Measurements from ENCODE around the gene CRP. TPM values are rescaled to one million over a fixed set of nuclear protein-coding genes. Genes with fewer than 3 reads are reported as not detected.

Gene CRP
- total RNA-seq, 1 donor from 2014 or later: not detected

DNA sequence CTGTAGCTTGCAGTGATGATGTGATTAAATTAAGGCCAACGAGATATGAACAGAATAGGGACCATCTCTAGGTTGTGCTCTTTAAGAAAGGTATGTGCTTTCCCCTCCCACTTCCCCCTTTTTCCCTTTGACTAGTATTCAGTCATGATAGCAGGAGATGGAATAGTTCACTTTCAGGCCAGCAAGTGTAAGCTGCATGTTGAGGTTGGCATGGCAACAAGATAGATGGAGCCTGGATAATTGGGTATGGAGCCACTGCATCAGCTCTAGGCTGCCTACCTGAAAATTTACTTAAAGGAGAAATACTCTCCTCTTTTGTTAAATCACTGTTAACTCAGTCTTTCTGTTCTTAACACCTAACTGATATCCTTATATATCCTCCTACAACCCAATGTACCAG, 1.5 kb upstream of the CRP start:
- Mint-ChIP-seq H3K27me3 (ENCODE audit: unreplicated experiment) (peaks cover 4% of the 10 kb centered on the region), H3K9me3 (ENCODE audit: unreplicated experiment) (peaks cover 12% of the 10 kb centered on the region), H3K4me3 (ENCODE audit: unreplicated experiment) (no peak overlapping the region), H3K27ac (ENCODE audit: unreplicated experiment) (no peak overlapping the region), H3K4me1 (ENCODE audit: unreplicated experiment) (no peaks in the 10 kb centered on the region), H3K36me3 (ENCODE audit: low read depth, unreplicated experiment) (peaks cover 3% of the 10 kb centered on the region)
- TF ChIP-seq, protein P1, sequence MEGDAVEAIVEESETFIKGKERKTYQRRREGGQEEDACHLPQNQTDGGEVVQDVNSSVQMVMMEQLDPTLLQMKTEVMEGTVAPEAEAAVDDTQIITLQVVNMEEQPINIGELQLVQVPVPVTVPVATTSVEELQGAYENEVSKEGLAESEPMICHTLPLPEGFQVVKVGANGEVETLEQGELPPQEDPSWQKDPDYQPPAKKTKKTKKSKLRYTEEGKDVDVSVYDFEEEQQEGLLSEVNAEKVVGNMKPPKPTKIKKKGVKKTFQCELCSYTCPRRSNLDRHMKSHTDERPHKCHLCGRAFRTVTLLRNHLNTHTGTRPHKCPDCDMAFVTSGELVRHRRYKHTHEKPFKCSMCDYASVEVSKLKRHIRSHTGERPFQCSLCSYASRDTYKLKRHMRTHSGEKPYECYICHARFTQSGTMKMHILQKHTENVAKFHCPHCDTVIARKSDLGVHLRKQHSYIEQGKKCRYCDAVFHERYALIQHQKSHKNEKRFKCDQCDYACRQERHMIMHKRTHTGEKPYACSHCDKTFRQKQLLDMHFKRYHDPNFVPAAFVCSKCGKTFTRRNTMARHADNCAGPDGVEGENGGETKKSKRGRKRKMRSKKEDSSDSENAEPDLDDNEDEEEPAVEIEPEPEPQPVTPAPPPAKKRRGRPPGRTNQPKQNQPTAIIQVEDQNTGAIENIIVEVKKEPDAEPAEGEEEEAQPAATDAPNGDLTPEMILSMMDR (IDR thresholded peaks at IDR 0.05; ENCODE audit: unreplicated experiment): no peak
- DNase-seq (ENCODE audit: low spot score): no peak

DNA sequence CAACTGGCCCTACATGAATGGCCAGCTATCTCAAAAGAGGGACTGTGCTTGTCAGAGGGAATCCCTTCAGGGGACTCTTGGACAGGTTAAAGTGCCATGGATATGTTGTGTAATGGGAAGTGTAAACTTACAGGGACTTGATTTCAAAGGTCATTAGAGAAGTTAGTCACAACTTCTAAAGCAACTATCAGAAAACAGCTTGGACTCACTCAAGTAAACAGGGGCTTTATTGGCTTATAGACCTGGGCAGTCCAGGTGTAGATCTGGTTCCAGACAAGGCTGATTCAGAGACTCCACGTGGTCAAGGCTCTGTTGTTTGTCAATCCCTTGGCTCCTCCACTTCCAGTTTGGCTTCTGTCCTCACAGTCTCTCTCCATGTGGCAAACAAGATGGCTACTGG, 2.3 kb downstream of the CRP start:
- no peak for DNase-seq (ENCODE audit: low spot score)
- Mint-ChIP-seq H3K9me3 (ENCODE audit: unreplicated experiment) (no peaks in the 10 kb centered on the region), H3K27ac (ENCODE audit: unreplicated experiment) (no peak overlapping the region), H3K4me1 (ENCODE audit: unreplicated experiment) (no peaks in the 10 kb centered on the region), H3K27me3 (ENCODE audit: unreplicated experiment) (peaks cover 2% of the 10 kb centered on the region), H3K4me3 (ENCODE audit: unreplicated experiment) (no peak overlapping the region), H3K36me3 (ENCODE audit: low read depth, unreplicated experiment) (no peaks in the 10 kb centered on the region)
- TF ChIP-seq, protein P1 (IDR thresholded peaks at IDR 0.05; ENCODE audit: unreplicated experiment): no peak

DNA sequence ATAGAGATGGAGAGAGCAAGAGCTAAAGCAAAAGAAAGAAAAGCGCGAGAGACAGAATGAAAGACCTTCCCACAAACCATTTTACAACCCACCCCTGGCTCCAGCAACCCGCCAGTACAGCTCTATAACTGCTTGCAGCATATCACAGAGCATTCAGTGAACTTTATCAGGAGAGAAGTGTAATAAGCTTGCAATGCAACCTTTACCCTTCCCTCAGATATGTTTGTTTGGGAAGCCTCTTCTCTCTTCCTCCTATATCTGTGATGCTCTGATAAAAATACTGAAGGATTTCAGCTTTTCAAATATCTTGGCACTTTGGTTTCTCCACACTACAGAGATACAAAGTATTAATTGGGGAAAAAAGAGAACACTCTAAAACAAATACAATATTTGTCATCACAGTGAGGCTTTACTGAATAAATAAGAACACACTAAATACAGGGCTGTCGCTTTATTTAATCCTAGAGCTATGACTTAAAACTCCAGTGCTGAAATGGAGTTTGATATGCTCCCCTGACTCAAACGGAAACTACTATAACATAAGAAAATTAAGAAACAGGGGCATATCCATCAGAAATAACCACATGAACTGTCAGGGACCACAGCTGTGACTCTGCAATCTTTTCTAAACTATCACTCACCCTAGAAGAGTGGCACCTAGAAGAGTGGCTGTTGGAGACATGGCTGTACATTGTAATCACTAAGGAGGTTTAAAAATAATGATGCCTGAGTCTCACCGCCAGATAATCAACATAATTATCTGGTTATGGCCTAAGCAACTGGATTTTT, 6.7 kb downstream of the CRP start:
- no peaks in the 10 kb centered on the region for H3K27me3 Mint-ChIP-seq (ENCODE audit: unreplicated experiment)
- H3K27ac Mint-ChIP-seq (ENCODE audit: unreplicated experiment): no peak overlapping the region
- no peak overlapping the region for H3K4me3 Mint-ChIP-seq (ENCODE audit: unreplicated experiment)
- H3K36me3 Mint-ChIP-seq (ENCODE audit: low read depth, unreplicated experiment): no peaks in the 10 kb centered on the region
- DNase-seq (ENCODE audit: low spot score): no peak
- H3K4me1 Mint-ChIP-seq (ENCODE audit: unreplicated experiment): peaks cover 5% of the 10 kb centered on the region
- TF ChIP-seq, protein P1 (IDR thresholded peaks at IDR 0.05; ENCODE audit: unreplicated experiment): no peak
- H3K9me3 Mint-ChIP-seq (ENCODE audit: unreplicated experiment): no peaks in the 10 kb centered on the region

DNA sequence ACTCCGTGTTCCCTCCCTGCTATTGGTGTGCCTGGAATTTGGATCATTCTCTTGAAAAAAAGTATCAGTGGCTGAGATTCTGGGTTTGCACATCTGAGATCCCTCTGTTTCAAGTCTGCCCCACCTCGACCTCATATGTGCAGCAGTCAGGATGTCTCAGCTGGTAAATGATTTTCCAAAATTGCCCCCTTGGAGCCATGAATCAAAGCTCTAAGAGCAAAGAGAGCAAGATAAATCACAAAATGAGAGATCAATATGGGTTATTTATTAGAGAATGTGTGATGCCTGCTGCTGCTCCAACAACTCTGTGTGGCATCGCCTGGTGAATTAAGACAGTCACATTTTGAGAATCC, 8.5 kb downstream of the CRP start:
- Mint-ChIP-seq H3K27me3 (ENCODE audit: unreplicated experiment) (no peaks in the 10 kb centered on the region), H3K27ac (ENCODE audit: unreplicated experiment) (no peak overlapping the region), H3K4me1 (ENCODE audit: unreplicated experiment) (peaks cover 6% of the 10 kb centered on the region), H3K4me3 (ENCODE audit: unreplicated experiment) (no peak overlapping the region), H3K36me3 (ENCODE audit: low read depth, unreplicated experiment) (no peaks in the 10 kb centered on the region), H3K9me3 (ENCODE audit: unreplicated experiment) (no peaks in the 10 kb centered on the region)
- DNase-seq (ENCODE audit: low spot score): no peak
- TF ChIP-seq, protein P1 (IDR thresholded peaks at IDR 0.05; ENCODE audit: unreplicated experiment): no peak

DNA sequence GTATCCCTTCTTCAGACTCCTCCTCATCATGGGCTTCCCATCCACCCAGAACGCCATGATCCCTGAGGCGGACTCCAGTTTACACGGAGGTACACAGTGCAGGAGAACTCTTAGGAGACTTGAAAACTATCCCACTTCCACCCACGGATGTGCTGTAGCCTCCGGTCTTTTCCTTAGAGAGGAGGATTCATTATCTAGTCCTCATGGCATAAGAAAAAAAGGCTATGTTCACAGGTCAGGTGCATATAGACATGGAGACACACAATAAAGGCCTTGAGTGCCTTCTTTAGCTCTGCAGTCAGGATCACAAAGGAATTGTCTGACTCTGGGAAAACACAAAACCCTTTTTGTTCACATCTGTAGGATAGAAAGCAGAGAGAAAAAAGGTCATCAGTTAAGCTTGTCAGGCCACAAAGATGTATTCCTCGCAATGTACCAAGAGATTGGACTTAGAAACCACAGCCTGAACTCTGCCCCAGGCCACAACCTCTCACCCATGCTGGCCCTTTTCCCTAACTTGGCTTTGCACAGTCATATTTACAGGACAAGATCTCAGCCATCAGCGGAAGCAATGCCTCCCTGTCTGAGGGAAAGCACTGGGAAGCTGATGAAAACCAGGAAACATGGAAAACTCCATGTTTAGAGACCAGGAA, 9.0 kb downstream of the CRP start:
- no peaks in the 10 kb centered on the region for H3K9me3 Mint-ChIP-seq (ENCODE audit: unreplicated experiment)
- peaks cover 7% of the 10 kb centered on the region for H3K4me1 Mint-ChIP-seq (ENCODE audit: unreplicated experiment)
- H3K27me3 Mint-ChIP-seq (ENCODE audit: unreplicated experiment): no peaks in the 10 kb centered on the region
- H3K27ac Mint-ChIP-seq (ENCODE audit: unreplicated experiment): no peak overlapping the region
- no peak overlapping the region for H3K4me3 Mint-ChIP-seq (ENCODE audit: unreplicated experiment)
- no peak for DNase-seq (ENCODE audit: low spot score)
- TF ChIP-seq, protein P1 (IDR thresholded peaks at IDR 0.05; ENCODE audit: unreplicated experiment): no peak
- no peaks in the 10 kb centered on the region for H3K36me3 Mint-ChIP-seq (ENCODE audit: low read depth, unreplicated experiment)

Measured in endothelial cell (in vitro differentiated cells).